Activated CD4-positive, alpha-beta memory T cell treated with anti-CD3 and anti-CD28 coated beads for 36 hours (primary cell): Measurements from ENCODE around the gene OR4D10. TPM values are rescaled to one million over a fixed set of nuclear protein-coding genes. Genes with fewer than 3 reads are reported as not detected.
"Not testable (repeated sequence)": the region's sequence is repeated elsewhere in the genome, so short reads cannot be mapped to it uniquely, and the experiment has no call there.

Experiments
- CTCF ChIA-PET: fragments of 350-600 bp; sonication (Branson Sonifier 250); formaldehyde crosslinking; loops from one replicate; lab custom pipeline; 2021; ENCODE audit warnings: antibody characterized with exemption, inconsistent platforms; lab: Charles Lee
- POLR2A ChIA-PET: fragments of 350-600 bp; sonication (Branson Sonifier 250); formaldehyde crosslinking; loops from one replicate; lab custom pipeline; 2021; ENCODE audit warnings: antibody characterized with exemption; lab: Charles Lee
- DNase-seq: peaks from one replicate; pipeline ENCODE4 v3.0.0-alpha.2; 2020
- H3K27ac Mint-ChIP-seq: one replicate; pipeline ENCODE4 v1.8.0; 2021; ENCODE audit warnings: mixed read lengths
- H3K27me3 Mint-ChIP-seq: one replicate; pipeline ENCODE4 v1.8.0; 2021; ENCODE audit warnings: mixed read lengths
- H3K36me3 Mint-ChIP-seq: one replicate; pipeline ENCODE4 v1.8.0; 2021; ENCODE audit warnings: mixed read lengths
- H3K4me1 Mint-ChIP-seq: one replicate; pipeline ENCODE4 v1.8.0; 2021; ENCODE audit warnings: low read depth, mixed read lengths
- H3K4me3 Mint-ChIP-seq: one replicate; pipeline ENCODE4 v1.8.0; 2021; ENCODE audit warnings: mild to moderate bottlenecking, mixed read lengths
- H3K9me3 Mint-ChIP-seq: one replicate; pipeline ENCODE4 v1.8.0; 2021; ENCODE audit warnings: mixed read lengths
- intact Hi-C: fragments of 100-400 bp; cut with micrococcal nuclease; formaldehyde crosslinking; loops from one replicate; pipeline ENCODE4 v1.15.1; 2023
- total RNA-seq, 2 experiments: library from RNA; stranded (reverse); gene quantifications; one replicate each; pipeline ENCODE4 v1.2.3, GENCODE V29; 2021

Gene OR4D10
- total RNA-seq, 2 experiments from 2014 or later, result not detected

- Mint-ChIP-seq H3K36me3 (no peaks in the 10 kb centered on the region), H3K4me3 (no peak overlapping the region), H3K9me3 (no peaks in the 10 kb centered on the region), H3K27ac (no peak overlapping the region), H3K27me3 (peaks cover 18% of the 10 kb centered on the region), H3K4me1 (no peaks in the 10 kb centered on the region)
- DNase-seq, result no peak
- intact Hi-C loops, result no loop called here
- ChIA-PET CTCF (no interaction called here), POLR2A (no interaction called here)
Observed at GRCh38 chr11:59463190-59463641, 9.9 kb upstream of the OR4D10 start.

GRCh38 chr11:59475176-59475575 is 2.1 kb downstream of the OR4D10 start:
- H3K4me1 Mint-ChIP-seq, result no peaks in the 10 kb centered on the region
- H3K9me3 Mint-ChIP-seq, result no peaks in the 10 kb centered on the region
- no peak for DNase-seq
- no peak overlapping the region for H3K4me3 Mint-ChIP-seq
- POLR2A ChIA-PET, result no interaction called here
- no peaks in the 10 kb centered on the region for H3K36me3 Mint-ChIP-seq
- intact Hi-C loops, result no loop called here
- H3K27me3 Mint-ChIP-seq, result peaks cover 8% of the 10 kb centered on the region
- CTCF ChIA-PET, result no interaction called here
- no peak overlapping the region for H3K27ac Mint-ChIP-seq

DNA sequence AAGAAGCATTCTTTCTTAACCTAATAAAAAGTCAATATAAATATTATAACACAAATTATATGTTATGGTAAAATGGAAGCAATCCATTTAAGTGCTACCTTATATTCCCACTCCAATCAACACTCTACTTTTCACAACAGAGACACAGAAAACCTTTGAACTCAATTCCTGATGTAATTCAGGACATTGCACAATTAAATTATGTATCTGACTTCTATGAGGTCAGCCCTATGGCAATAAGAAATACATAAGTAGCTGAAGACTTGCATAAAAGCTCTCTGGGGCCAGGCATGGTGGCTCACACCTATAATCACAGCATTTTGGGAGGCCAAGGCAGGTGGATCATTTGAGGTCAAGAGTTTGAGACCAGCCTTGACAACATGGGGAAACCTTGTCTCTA is 6.8 kb downstream of the OR4D10 start:
- Mint-ChIP-seq H3K36me3 (no peaks in the 10 kb centered on the region), H3K27ac (no peak overlapping the region), H3K4me1 (no peaks in the 10 kb centered on the region), H3K4me3 (no peak overlapping the region), H3K27me3 (peaks cover 8% of the 10 kb centered on the region), H3K9me3 (no peaks in the 10 kb centered on the region)
- intact Hi-C loops, result no loop called here
- ChIA-PET CTCF (no interaction called here), POLR2A (no interaction called here)
- DNase-seq, result no peak

- Mint-ChIP-seq H3K27ac (no peak overlapping the region), H3K9me3 (no peaks in the 10 kb centered on the region), H3K27me3 (peaks cover 6% of the 10 kb centered on the region), H3K4me1 (no peaks in the 10 kb centered on the region), H3K36me3 (no peaks in the 10 kb centered on the region), H3K4me3 (no peak overlapping the region)
- intact Hi-C loops, result no loop called here
- no peak for DNase-seq
- CTCF ChIA-PET, result no interaction called here
- POLR2A ChIA-PET, result no interaction called here
Observed at GRCh38 chr11:59480359-59480758, 7.2 kb downstream of the OR4D10 start.

- POLR2A ChIA-PET, result no interaction called here
- CTCF ChIA-PET, result no interaction called here
- Mint-ChIP-seq H3K9me3 (no peaks in the 10 kb centered on the region), H3K36me3 (no peaks in the 10 kb centered on the region), H3K4me3 (no peak overlapping the region), H3K27ac (no peak overlapping the region), H3K4me1 (peaks cover 3% of the 10 kb centered on the region), H3K27me3 (peaks cover 13% of the 10 kb centered on the region)
- DNase-seq, result no peak
- intact Hi-C loops, result no loop called here
Observed at GRCh38 chr11:59501931-59502330, 28.8 kb downstream of the OR4D10 start.

- H3K4me1 Mint-ChIP-seq, result peaks cover 3% of the 10 kb centered on the region
- CTCF ChIA-PET, result no interaction called here
- H3K4me3 Mint-ChIP-seq, result no peak within 1 kb of the TSS
- POLR2A ChIA-PET, result interaction anchor here (0.5 kb wide), 1 partner anchor 271 kb away, joined by 4 read pairs; no protein-coding TSS in a partner anchor
- intact Hi-C loops, result no loop called here
- DNase-seq, result no peak
- H3K36me3 Mint-ChIP-seq, result no peaks in the 10 kb centered on the region
- H3K27me3 Mint-ChIP-seq, result peaks cover 10% of the 10 kb centered on the region
- no peak within 1 kb of the TSS for H3K27ac Mint-ChIP-seq
- H3K9me3 Mint-ChIP-seq, result no peaks in the 10 kb centered on the region
Observed at GRCh38 chr11:59503276-59503675, 30.2 kb downstream of the OR4D10 start, which contains the start of gene OR4D11. OR4D11 (plus strand) TSS chr11:59503576; CDS start chr11:59503576, 0 bp downstream.

DNA sequence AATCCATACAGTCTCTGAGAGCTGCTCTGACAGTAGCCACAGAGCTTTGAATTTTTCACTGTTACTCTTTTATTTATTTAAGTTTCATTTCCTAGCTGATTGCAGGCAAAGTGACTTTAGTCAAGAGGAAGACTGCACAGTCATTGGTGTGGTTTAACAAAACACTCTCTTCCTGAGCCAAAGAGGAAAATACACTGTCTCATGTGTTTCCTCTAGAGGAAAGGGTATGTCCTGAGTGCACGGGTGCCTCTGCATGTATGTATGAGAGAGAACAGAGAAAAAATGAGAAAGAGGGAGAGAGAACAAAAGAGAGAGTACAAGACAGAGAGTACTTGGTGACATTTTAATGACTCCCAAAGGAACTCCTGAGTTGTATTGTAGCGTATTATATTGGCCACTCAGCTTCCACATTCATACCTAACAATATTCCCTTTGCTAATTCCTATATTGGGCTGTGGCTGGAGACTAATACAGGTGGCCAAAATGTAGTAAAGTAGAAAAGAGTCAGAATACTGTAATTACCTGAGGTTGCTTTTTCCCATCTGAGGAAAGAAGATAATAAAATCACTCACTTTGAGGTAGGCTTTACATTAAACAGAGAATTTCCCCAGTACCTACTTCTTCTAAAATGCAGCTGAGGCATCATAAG is 38.0 kb downstream of the OR4D10 start, which contains the start of gene OR4D9:
TSS of gene OR4D9 (plus strand) at position 599 of the 649 bp plus-strand sequence. CDS start 3,374 bp downstream, outside the sequence.
- no peak for DNase-seq

GRCh38 chr11:59511675-59512074 is 38.6 kb downstream of the OR4D10 start:
- H3K36me3 Mint-ChIP-seq, result no peaks in the 10 kb centered on the region
- H3K4me1 Mint-ChIP-seq, result peaks cover 14% of the 10 kb centered on the region
- H3K9me3 Mint-ChIP-seq, result no peaks in the 10 kb centered on the region
- H3K27ac Mint-ChIP-seq, result no peak overlapping the region
- ChIA-PET CTCF (no interaction called here), POLR2A (no interaction called here)
- H3K4me3 Mint-ChIP-seq, result no peak overlapping the region
- intact Hi-C loops, result no loop called here
- no peaks in the 10 kb centered on the region for H3K27me3 Mint-ChIP-seq
- no peak for DNase-seq

More for the DNA sequence above, 38.0 kb downstream of the OR4D10 start, which contains the start of gene OR4D9:
- POLR2A ChIA-PET, result no interaction called here
- no peaks in the 10 kb centered on the region for H3K9me3 Mint-ChIP-seq
- no peaks in the 10 kb centered on the region for H3K27me3 Mint-ChIP-seq
- no peak within 1 kb of the TSS for H3K4me3 Mint-ChIP-seq
- peaks cover 14% of the 10 kb centered on the region for H3K4me1 Mint-ChIP-seq
- intact Hi-C loops, result no loop called here
- no peaks in the 10 kb centered on the region for H3K36me3 Mint-ChIP-seq
- no peak within 1 kb of the TSS for H3K27ac Mint-ChIP-seq
- CTCF ChIA-PET, result no interaction called here

DNA sequence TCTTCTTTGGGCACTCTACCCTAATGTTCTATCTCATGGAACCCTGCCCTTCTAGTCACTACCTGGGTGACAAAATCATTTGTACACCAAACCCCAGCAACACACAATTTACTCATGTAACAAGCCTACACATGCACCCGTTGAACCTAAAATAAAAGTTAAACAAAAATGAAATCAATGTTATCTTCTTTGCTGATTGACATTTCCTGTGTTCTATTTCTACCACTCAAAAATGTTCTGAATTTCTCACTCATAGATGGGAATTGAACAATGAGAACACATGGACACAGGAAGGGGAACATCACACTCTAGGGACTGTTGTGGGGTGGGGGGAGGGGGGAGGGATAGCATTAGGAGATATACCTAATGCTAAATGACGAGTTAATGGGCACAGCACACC is 47.0 kb downstream of the OR4D10 start:
- H3K4me3 Mint-ChIP-seq, DNase-seq, H3K36me3 Mint-ChIP-seq, H3K4me1 Mint-ChIP-seq, H3K27ac Mint-ChIP-seq, H3K27me3 Mint-ChIP-seq, H3K9me3 Mint-ChIP-seq, POLR2A ChIA-PET, intact Hi-C loops: not testable (repeated sequence)
- CTCF ChIA-PET, result interaction anchor here (0.6 kb wide), 1 partner anchor 14 kb away, joined by 3 read pairs; no protein-coding TSS in a partner anchor

DNA sequence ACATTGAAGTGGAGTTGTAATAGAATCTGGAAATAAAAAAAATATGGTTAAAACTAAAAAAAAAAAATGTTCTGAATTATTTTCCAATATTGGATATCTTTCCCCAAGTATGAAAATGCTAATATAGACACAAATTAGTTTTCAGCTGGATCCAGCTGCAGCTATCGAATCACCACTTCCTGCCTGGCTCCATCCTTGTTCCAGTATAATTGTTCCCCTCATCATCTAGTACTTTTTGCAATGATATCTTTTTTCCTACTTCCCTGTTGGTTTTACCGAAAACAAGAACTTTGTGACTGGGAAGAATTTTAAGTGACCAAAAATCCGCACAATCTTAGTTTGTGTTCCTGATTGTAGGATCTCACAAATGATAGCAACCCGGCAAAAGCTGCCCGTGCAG is 47.6 kb downstream of the OR4D10 start:
- CTCF ChIA-PET, result interaction anchor here (0.7 kb wide), 2 partner anchors 17 to 109 kb away, joined by 3 to 5 read pairs; no protein-coding TSS in a partner anchor
- DNase-seq, result no peak
- H3K9me3 Mint-ChIP-seq, result no peaks in the 10 kb centered on the region
- POLR2A ChIA-PET, result no interaction called here
- H3K27ac Mint-ChIP-seq, result no peak overlapping the region
- no peak overlapping the region for H3K4me3 Mint-ChIP-seq
- H3K27me3 Mint-ChIP-seq, result peaks cover 9% of the 10 kb centered on the region
- H3K4me1 Mint-ChIP-seq, result no peaks in the 10 kb centered on the region
- no peaks in the 10 kb centered on the region for H3K36me3 Mint-ChIP-seq
- intact Hi-C loops, result no loop called here

- POLR2A ChIA-PET, result no interaction called here
- CTCF ChIA-PET, result no interaction called here
- intact Hi-C loops, result no loop called here
Observed at GRCh38 chr11:59523541-59523940, 50.4 kb downstream of the OR4D10 start.

DNA sequence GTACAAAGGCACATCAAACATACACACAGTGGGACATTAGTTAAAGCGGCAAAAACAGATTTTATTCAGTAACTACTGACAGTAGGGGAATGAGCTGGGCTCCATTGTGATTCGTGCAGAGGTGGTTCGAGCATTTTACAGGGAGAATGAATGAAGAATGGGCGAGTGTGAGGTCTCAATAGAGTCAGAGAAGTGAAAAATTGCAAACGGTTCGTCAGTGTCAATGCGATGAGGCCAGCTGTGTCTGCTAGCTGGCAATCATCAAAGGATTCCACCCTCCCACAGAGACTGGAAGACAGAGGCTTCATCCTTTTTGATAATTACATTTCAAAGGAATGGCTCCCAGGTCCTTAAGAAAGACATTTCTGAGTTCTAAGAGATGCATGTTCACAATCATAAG is 55.6 kb downstream of the OR4D10 start:
- DNase-seq, result no peak
- H3K27ac Mint-ChIP-seq, result no peak overlapping the region
- intact Hi-C loops, result no loop called here
- H3K36me3 Mint-ChIP-seq, result no peaks in the 10 kb centered on the region
- ChIA-PET POLR2A (no interaction called here), CTCF (interaction anchor here (0.8 to 2.1 kb wide), 2 partner anchors 8 to 393 kb away, joined by 4 to 6 read pairs; no protein-coding TSS in a partner anchor)
- peaks cover 8% of the 10 kb centered on the region for H3K27me3 Mint-ChIP-seq
- no peaks in the 10 kb centered on the region for H3K9me3 Mint-ChIP-seq
- H3K4me3 Mint-ChIP-seq, result no peak overlapping the region
- H3K4me1 Mint-ChIP-seq, result no peaks in the 10 kb centered on the region

More at GRCh38 chr11:59523541-59523940, 50.4 kb downstream of the OR4D10 start:
- Mint-ChIP-seq H3K36me3 (no peaks in the 10 kb centered on the region), H3K27ac (no peak overlapping the region), H3K9me3 (no peaks in the 10 kb centered on the region), H3K27me3 (peaks cover 9% of the 10 kb centered on the region), H3K4me1 (no peaks in the 10 kb centered on the region), H3K4me3 (no peak overlapping the region)
- no peak for DNase-seq
